A549 (cell line): Measurements from ENCODE around the gene CFAP46. TPM values are rescaled to one million over a fixed set of nuclear protein-coding genes. Genes with fewer than 3 reads are reported as not detected.

ENCODE experiments used
- ATAC-seq, 2 experiments: fragments of 200-7000 bp in 1 of 2; fragments of >200 bp in 1 of 2; cut with Nextera tagmentation in 1 of 2; cut with Tn5 transposase in 1 of 2; 3 replicates each; pipeline versions ENCODE4 v1.8.0 to v1.9.1; 2018 to 2020; ENCODE audit warnings: mild to moderate bottlenecking in 1 of 2, moderate library complexity in 1 of 2
- CTCF ChIA-PET: fragments of 300-600 bp; sonication (Branson Sonifier 250); formaldehyde crosslinking; extraction: SDS; loops from one replicate; lab custom pipeline; 2021; ENCODE audit warnings: antibody characterized with exemption, inconsistent platforms; lab: Yijun Ruan, JAX
- POLR2A ChIA-PET: fragments of 350-600 bp; formaldehyde crosslinking; extraction: SDS; loops from one replicate; lab custom pipeline; 2021; ENCODE audit warnings: antibody characterized with exemption, inconsistent platforms; lab: Yijun Ruan, JAX
- DNase-seq, 2 experiments: peaks; one replicate each; pipeline versions ENCODE4 v3.0.0 to v3.0.0-alpha.2; 2011 to 2016; ENCODE audit warnings: low read depth in 1 of 2, low spot score in 1 of 2
- FAIRE-seq: peaks from 2 replicates; lab custom pipeline; 2011; peaks lifted over from hg19 to GRCh38; lab: Jason Lieb, UNC
- H3K27ac ChIP-seq, 2 experiments: fragments of >200 bp; sonication (Bioruptor Twin); formaldehyde crosslinking; 3 replicates each; pipeline ENCODE4 v1.5.1; 2016 to 2017
- H3K4me1 ChIP-seq: fragments of >200 bp; sonication (Bioruptor Twin); formaldehyde crosslinking; 3 replicates; pipeline ENCODE4 v1.6.1; 2016
- H3K4me2 ChIP-seq: fragments of >200 bp; sonication (Bioruptor Twin); formaldehyde crosslinking; 3 replicates; pipeline ENCODE4 v1.6.1; 2016
- H3K4me3 ChIP-seq: fragments of >200 bp; sonication (Bioruptor Twin); formaldehyde crosslinking; 3 replicates; pipeline ENCODE4 v1.5.1; 2016
- H3K9me3 ChIP-seq: fragments of >200 bp; sonication (Bioruptor Twin); formaldehyde crosslinking; 3 replicates; pipeline ENCODE4 v1.6.1; 2016
- BHLHE40 ChIP-seq: IDR thresholded peaks from 2 replicates; pipeline ENCODE4 v1.6.1; 2012; ENCODE audit warnings: low read depth, low read length, inconsistent platforms
- CBX8 ChIP-seq: fragments of 200-600 bp; sonication (generic); IDR thresholded peaks from 2 replicates; pipeline ENCODE4 v1.6.1; 2016
- CEBPB ChIP-seq, 2 experiments: fragments of >200 bp in 1 of 2; sonication (Bioruptor Twin) in 1 of 2; formaldehyde crosslinking in 1 of 2; IDR thresholded peaks; 2 replicates each; pipeline ENCODE4 v1.6.1; 2012 to 2016
- EP300 ChIP-seq, 2 experiments: fragments of >200 bp; sonication (Bioruptor Twin); formaldehyde crosslinking; IDR thresholded peaks; 2 replicates in 1 of 2; 3 replicates in 1 of 2; pipeline ENCODE4 v1.6.1; 2016 to 2017
- ESRRA ChIP-seq: fragments of 150-350 bp; IDR thresholded peaks from 2 replicates; pipeline ENCODE4 v1.6.1; 2014; ENCODE audit warnings: mild to moderate bottlenecking, low read length, borderline replicate concordance
- FOSB ChIP-seq: fragments of 250-450 bp; sonication (Bioruptor Pico); IDR thresholded peaks from 2 replicates; pipeline ENCODE4 v1.5.0; 2020; ENCODE audit warnings: mild to moderate bottlenecking, moderate library complexity
- FOSL2 ChIP-seq, 2 experiments: fragments of 450-650 bp in 1 of 2; fragments of >200 bp in 1 of 2; sonication (Bioruptor Twin) in 1 of 2; formaldehyde crosslinking; IDR thresholded peaks; 2 replicates each; pipeline versions ENCODE4 v1.5.0 to v1.6.1; 2016 to 2020; ENCODE audit warnings: mild to moderate bottlenecking in 1 of 2, moderate library complexity in 1 of 2
- GATA3 ChIP-seq: IDR thresholded peaks from 2 replicates; pipeline ENCODE4 v1.6.1; 2012; ENCODE audit warnings: borderline replicate concordance
- HEYL ChIP-seq: fragments of 250-450 bp; sonication (Bioruptor Pico); IDR thresholded peaks from 2 replicates; pipeline ENCODE4 v1.8.0; 2021; ENCODE audit warnings: mild to moderate bottlenecking, moderate library complexity
- HOXB13 ChIP-seq: fragments of 250-450 bp; sonication (Bioruptor Pico); IDR thresholded peaks from 2 replicates; pipeline ENCODE4 v1.5.0; 2020; ENCODE audit warnings: low read depth, mild to moderate bottlenecking, moderate library complexity
- HOXB5 ChIP-seq: fragments of 250-450 bp; sonication (Bioruptor Pico); IDR thresholded peaks from 2 replicates; pipeline ENCODE4 v1.5.0; 2020; ENCODE audit warnings: mild to moderate bottlenecking, moderate library complexity
- KDM5A ChIP-seq: fragments of 200-600 bp; sonication (generic); IDR thresholded peaks from 2 replicates; pipeline ENCODE4 v1.6.1; 2016; ENCODE audit warnings: antibody characterized with exemption, mild to moderate bottlenecking
- MAX ChIP-seq: IDR thresholded peaks from 2 replicates; pipeline ENCODE4 v1.6.1; 2012
- MAZ ChIP-seq: fragments of 150-350 bp; IDR thresholded peaks from 2 replicates; pipeline ENCODE4 v1.6.1; 2014; ENCODE audit warnings: antibody characterized with exemption, low read depth, low read length, borderline replicate concordance
- NPAS2 ChIP-seq: fragments of 250-450 bp; sonication (Bioruptor Pico); IDR thresholded peaks from 2 replicates; pipeline ENCODE4 v1.8.0; 2022; ENCODE audit warnings: mild to moderate bottlenecking, moderate library complexity, borderline replicate concordance
- PHF8 ChIP-seq: fragments of 200-600 bp; sonication (generic); IDR thresholded peaks from 2 replicates; pipeline ENCODE4 v1.6.1; 2016; ENCODE audit warnings: low read depth, mild to moderate bottlenecking, antibody characterized with exemption, moderate library complexity, borderline replicate concordance
- RARB ChIP-seq: fragments of 250-450 bp; sonication (Bioruptor Pico); IDR thresholded peaks from 2 replicates; pipeline ENCODE4 v1.8.0; 2021; ENCODE audit warnings: mild to moderate bottlenecking, moderate library complexity
- RCOR1 ChIP-seq: fragments of 150-350 bp; IDR thresholded peaks from 2 replicates; pipeline ENCODE4 v1.6.1; 2014; ENCODE audit warnings: antibody characterized with exemption, low read length, low read depth
- RFX5 ChIP-seq: fragments of 450-650 bp; IDR thresholded peaks from 2 replicates; pipeline ENCODE4 v1.7.1; 2014; ENCODE audit warnings: antibody characterized with exemption, mild to moderate bottlenecking, moderate library complexity
- RNF2 ChIP-seq: fragments of 200-600 bp; sonication (generic); IDR thresholded peaks from 2 replicates; pipeline ENCODE4 v1.6.1; 2016; ENCODE audit warnings: low read depth, mild to moderate bottlenecking, antibody characterized with exemption, moderate library complexity, borderline replicate concordance
- TP53 ChIP-seq: fragments of 250-450 bp; sonication (Bioruptor Pico); IDR thresholded peaks from 2 replicates; pipeline ENCODE4 v1.5.0; 2021; ENCODE audit warnings: mild to moderate bottlenecking, moderate library complexity
- ZNF302 ChIP-seq: fragments of 250-450 bp; sonication (Bioruptor Pico); IDR thresholded peaks from 2 replicates; pipeline ENCODE4 v1.9.0; 2021; ENCODE audit warnings: inconsistent platforms, mild to moderate bottlenecking, moderate library complexity
- ZSCAN20 ChIP-seq: fragments of 250-450 bp; sonication (Bioruptor Pico); IDR thresholded peaks from 2 replicates; pipeline ENCODE4 v1.8.0; 2022; ENCODE audit warnings: mild to moderate bottlenecking, moderate library complexity
- WGBS: methylation state at CpG from one replicate; pipeline ENCODE4 v1.1.6; 2017; ENCODE audit errors: missing lambda C conversion rate; 5-methylcytosine and 5-hydroxymethylcytosine counted together
- polyA plus RNA-seq, 4 experiments: library from polyadenylated mRNA; depleted of rRNA in 3 of 4; stranded (reverse); fragments of >200 nt; fragmentation: RNase III in 1 of 4; extraction: RNeasy Plus Mini Kit Qiagen cat#74134 plus additional on column Dnase treatment in 1 of 4; gene quantifications; 2 replicates in 3 of 4; 3 replicates in 1 of 4; pipeline ENCODE4 v1.2.3, GENCODE V29; 2011 to 2017
- TF ChIP-seq, protein P1 (sequence below): fragments of 150-350 bp; IDR thresholded peaks from 2 replicates; pipeline ENCODE4 v1.6.1; 2014; ENCODE audit warnings: low read depth, mild to moderate bottlenecking, low read length
- TF ChIP-seq, protein P2 (sequence below): IDR thresholded peaks from 2 replicates; pipeline ENCODE4 v1.6.1; 2012; ENCODE audit warnings: low read depth, borderline replicate concordance

Gene CFAP46
- polyA plus RNA-seq, 2 of the 4 experiments (the other 2 are of a cell fraction) = 0.88 to 1.8 TPM

- TF ChIP-seq PHF8 (no peak), RNF2 (peak; percentile 72; the same call in 1 of the 2 replicates)
- peak overlapping the region; percentile 95 for H3K4me2 ChIP-seq
- FAIRE-seq = no peak
- H3K9me3 ChIP-seq = no peaks in the 10 kb centered on the region
- POLR2A ChIA-PET = no interaction called here
- CTCF ChIA-PET = no interaction called here
- DNase-seq = peak in 1 of 2 experiments; percentile 38
- no peak overlapping the region; a peak in 1 of 6 replicates for H3K27ac ChIP-seq
- H3K4me3 ChIP-seq = peak overlapping the region; percentile 35
- ATAC-seq = peak in 1 of 2 experiments; percentile 42; a peak in 3 of 6 replicates
- H3K4me1 ChIP-seq = peaks cover 26% of the 10 kb centered on the region
- 4% methylated on average over 46 of the region's 80 CpGs for WGBS
These were observed 155.4 kb downstream of the CFAP46 start for GRCh38 chr10:132786884-132787494.

DNA sequence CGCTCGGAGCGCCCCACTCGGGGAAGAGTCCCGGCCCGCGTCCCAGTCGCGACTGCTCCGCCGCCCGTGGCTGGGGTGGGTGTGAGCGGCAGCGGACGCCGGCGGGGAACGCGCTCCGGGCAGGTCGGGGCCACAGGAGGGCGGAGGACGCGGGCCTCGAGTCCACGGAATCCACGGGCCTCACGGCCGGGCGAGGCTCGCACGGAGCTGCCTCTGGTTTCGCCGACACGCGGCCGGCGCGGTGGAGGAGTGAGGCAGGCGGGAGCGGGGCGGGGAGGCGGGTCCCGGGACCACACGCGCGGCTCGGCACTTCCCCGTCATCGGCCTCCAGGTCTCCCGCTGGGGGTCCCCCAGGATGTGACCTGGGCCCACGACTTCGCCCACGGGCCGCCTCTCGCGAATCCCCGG, 155.9 kb downstream of the CFAP46 start:
- CTCF ChIA-PET = no interaction called here
- no peak for ATAC-seq
- no peak overlapping the region for H3K27ac ChIP-seq
- WGBS = 21% methylated on average over 18 of the region's 58 CpGs
- POLR2A ChIA-PET = no interaction called here
- DNase-seq = no peak
- FAIRE-seq = no peak
- H3K4me1 ChIP-seq = peaks cover 26% of the 10 kb centered on the region
- peak overlapping the region; percentile 35 for H3K4me3 ChIP-seq
- no peaks in the 10 kb centered on the region for H3K9me3 ChIP-seq
- peak overlapping the region; percentile 95 for H3K4me2 ChIP-seq
- TF ChIP-seq RNF2 (no peak), RCOR1 (no peak), HOXB5 (CRISPR knock-in tag) (no peak), ESRRA (no peak), KDM5A (no peak), FOSB (CRISPR knock-in tag) (no peak), NPAS2 (CRISPR knock-in tag) (no peak), RFX5 (no peak), MAX (no peak), CBX8 (no peak)

DNA sequence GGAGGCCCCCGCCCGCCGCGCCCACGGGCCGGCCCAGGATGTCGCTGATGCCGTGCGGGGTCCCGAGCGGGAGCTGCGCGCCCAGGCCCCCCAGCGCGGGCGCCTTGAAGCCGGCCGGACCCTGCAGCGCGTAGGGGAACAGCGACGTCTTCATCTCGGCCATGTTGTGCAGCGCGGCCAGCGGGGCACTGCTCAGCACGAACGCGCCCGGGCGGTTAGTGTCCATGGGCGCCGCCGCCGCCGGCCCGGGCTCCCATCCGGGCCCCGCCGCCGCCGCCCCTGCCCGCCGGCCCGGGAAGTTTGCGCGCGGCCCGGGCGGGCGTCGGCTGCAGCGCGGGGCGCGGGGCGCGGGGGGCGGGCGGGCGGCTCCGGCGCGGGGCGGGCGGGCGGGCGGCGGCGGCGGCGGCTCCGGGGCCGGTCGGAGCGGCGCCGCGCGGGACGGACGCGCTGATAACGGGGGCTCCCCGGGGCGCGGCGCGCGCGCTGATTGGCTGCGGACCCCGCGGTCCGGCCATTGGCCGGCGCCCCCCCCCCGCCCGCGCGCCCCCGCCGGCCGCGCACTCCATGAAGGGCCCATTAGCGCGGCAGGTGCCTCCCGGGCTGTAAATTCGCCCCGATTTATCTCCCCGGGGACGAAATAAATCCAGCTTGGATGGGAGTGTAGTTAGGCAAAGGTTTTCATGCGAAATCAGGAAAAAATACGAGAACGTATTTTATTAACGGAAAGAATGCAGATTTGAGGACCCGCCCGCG, 156.5 kb downstream of the CFAP46 start, which contains the start of gene NKX6-2:
TSS of gene NKX6-2 (minus strand) at position 425 of the 753 bp plus-strand sequence. CDS start at position 226, 199 bp downstream.
- no peaks in the 10 kb centered on the region for H3K9me3 ChIP-seq
- FAIRE-seq (no peak), ATAC-seq (no peak), DNase-seq (peak in 1 of 2 experiments; percentile 42)
- ChIA-PET POLR2A (no interaction called here), CTCF (interaction anchor here (0.8 kb wide), 1 partner anchor 43 kb away, joined by 4 read pairs; no protein-coding TSS in a partner anchor)
- no peak for TF ChIP-seq GATA3
- no peak for TF ChIP-seq MAZ
- TF ChIP-seq BHLHE40 = no peak
- no peak for TF ChIP-seq MAX
- no peak for TF ChIP-seq HEYL (CRISPR knock-in tag)
- TF ChIP-seq EP300 (IDR thresholded peaks at IDR 0.05) = no peak
- peak within 1 kb of the TSS in 1 of 2 experiments; percentile 50; a peak in 1 of 6 replicates for H3K27ac ChIP-seq
- H3K4me1 ChIP-seq = peaks cover 26% of the 10 kb centered on the region
- WGBS = 20% methylated on average over 12 of the region's 119 CpGs
- H3K4me2 ChIP-seq = peak within 1 kb of the TSS; percentile 95
- H3K4me3 ChIP-seq = peak within 1 kb of the TSS; percentile 40

DNA sequence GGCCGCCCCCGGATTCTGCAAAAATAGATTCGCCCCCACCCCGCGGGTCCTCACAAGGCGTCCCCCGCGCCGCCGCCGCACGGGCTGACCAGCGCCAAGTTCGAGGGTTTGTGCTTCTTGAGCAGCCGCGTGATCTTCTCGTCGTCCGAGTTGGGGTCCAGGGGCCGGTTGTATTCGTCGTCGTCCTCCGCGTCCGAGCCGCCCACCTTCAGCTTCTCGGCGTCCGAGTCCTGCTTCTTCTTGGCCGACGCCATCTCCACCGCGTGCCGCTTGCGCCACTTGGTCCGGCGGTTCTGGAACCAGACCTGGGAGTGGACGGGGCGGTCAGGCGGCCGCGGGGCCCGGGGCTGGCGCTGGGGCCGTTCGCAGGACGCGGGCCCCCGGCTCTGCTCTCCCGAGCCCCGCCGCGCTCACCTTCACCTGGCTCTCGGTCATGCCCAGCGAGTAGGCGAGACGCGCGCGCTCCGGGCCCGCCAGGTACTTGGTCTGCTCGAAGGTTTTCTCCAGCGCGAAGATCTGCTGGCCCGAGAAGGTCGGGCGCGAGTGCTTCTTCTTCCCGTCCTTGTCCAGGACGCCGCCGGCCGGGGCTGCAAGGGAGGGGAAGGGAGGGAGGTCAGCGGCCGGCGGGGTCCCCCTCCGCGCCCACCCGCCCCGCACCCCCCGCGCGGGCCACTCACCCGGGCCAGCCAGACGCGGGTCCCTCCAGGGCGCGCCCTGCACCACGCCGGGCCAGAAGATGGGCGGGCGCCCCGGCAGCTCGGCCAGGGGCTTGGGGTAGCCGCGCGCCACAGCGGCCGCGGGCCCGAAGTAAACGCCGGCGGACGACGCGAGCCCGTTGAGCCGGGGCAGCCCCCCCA, 157.3 kb downstream of the CFAP46 start:
- POLR2A ChIA-PET = no interaction called here
- no peak for DNase-seq
- H3K9me3 ChIP-seq = no peaks in the 10 kb centered on the region
- CTCF ChIA-PET = interaction anchor here (0.8 kb wide), 1 partner anchor 44 kb away, joined by 4 read pairs; no protein-coding TSS in a partner anchor
- ATAC-seq = no peak
- H3K4me2 ChIP-seq = peak overlapping the region; percentile 95
- H3K4me3 ChIP-seq = peak overlapping the region; percentile 40
- 79% methylated on average over 72 of the region's 111 CpGs for WGBS
- H3K27ac ChIP-seq = peak overlapping the region in 1 of 2 experiments; percentile 50; a peak in 1 of 6 replicates
- peaks cover 26% of the 10 kb centered on the region for H3K4me1 ChIP-seq
- no peak for FAIRE-seq
- TF ChIP-seq CEBPB (IDR thresholded peaks at IDR 0.05) = no peak
- TF ChIP-seq GATA3 = no peak
- TF ChIP-seq, protein P1, sequence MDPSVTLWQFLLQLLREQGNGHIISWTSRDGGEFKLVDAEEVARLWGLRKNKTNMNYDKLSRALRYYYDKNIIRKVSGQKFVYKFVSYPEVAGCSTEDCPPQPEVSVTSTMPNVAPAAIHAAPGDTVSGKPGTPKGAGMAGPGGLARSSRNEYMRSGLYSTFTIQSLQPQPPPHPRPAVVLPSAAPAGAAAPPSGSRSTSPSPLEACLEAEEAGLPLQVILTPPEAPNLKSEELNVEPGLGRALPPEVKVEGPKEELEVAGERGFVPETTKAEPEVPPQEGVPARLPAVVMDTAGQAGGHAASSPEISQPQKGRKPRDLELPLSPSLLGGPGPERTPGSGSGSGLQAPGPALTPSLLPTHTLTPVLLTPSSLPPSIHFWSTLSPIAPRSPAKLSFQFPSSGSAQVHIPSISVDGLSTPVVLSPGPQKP = no peak
- TF ChIP-seq RCOR1 = no peak
- TF ChIP-seq ZSCAN20 (CRISPR knock-in tag) = no peak
- no peak for TF ChIP-seq HOXB13
- TF ChIP-seq, protein P2, sequence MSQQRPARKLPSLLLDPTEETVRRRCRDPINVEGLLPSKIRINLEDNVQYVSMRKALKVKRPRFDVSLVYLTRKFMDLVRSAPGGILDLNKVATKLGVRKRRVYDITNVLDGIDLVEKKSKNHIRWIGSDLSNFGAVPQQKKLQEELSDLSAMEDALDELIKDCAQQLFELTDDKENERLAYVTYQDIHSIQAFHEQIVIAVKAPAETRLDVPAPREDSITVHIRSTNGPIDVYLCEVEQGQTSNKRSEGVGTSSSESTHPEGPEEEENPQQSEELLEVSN = no peak
- no peak for TF ChIP-seq ZNF302 (CRISPR knock-in tag)
- no peak for TF ChIP-seq TP53
- TF ChIP-seq HOXB5 (CRISPR knock-in tag) = no peak
- TF ChIP-seq RARB (CRISPR knock-in tag) = no peak
- TF ChIP-seq FOSL2 (IDR thresholded peaks at IDR 0.05) = no peak
- TF ChIP-seq FOSL2 (CRISPR knock-in tag; IDR thresholded peaks at IDR 0.05) = no peak
